ENCODE measurements around the gene HMGN3.

Gene HMGN3

DNA sequence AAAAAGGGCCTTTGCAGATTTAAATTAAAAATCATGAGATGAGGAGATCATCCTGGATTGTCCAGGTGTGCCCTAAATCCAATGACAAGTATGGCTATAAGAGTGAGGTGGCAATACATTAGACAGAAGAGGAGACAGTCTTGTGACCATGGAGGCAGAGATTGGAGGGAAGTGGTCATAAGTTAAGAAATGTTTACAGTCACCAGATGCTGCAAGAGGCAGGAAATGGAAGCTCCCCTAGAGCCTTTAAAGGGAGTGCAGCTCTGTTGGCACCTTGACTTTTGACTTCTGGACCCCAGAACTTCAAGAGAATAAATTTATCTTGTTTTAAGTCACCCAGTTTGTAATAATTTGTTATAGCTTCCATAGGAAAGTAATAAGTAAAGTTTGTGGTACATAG, 61.1 kb downstream of the HMGN3 start:
- DNase-seq: peak; percentile 24

DNA sequence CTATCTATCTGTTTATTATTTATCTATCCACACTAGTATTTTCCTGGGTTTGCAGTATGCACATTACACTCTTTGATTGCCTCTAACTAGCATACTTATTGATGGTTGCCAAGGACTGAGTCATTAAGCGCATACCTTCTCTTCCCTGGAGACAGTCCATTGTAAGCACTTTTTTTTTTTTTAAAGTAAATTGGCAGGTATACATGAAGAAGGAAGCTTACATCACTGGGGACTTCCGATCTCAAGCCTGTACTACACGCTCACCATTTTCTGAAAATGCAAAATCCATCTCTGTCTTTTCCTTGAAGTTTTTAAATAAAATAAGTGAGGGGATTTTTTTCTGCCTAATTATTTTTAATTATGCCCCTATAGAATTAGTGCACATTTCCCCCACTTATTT, 63.5 kb downstream of the HMGN3 start:
- DNase-seq: no peak

DNA sequence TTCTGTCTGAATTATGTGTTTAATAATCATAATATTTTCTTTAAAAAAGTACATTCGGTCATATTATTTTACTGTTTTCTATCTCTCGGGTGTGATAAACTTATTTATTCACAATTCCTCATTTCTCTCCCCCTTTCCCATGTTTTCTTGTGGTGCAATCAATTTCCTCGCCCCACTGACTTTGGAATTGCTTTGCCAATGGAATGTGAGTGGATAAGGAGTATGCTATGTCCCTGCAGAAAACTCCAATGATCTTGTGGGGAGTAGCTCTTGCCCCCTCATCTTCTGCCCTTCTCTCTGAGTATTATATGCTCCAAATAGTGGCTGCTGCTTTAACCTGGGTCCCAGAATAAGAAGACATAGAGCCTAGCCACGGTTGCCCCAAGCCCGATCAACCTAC, 64.1 kb downstream of the HMGN3 start:
- no peak for DNase-seq

DNA sequence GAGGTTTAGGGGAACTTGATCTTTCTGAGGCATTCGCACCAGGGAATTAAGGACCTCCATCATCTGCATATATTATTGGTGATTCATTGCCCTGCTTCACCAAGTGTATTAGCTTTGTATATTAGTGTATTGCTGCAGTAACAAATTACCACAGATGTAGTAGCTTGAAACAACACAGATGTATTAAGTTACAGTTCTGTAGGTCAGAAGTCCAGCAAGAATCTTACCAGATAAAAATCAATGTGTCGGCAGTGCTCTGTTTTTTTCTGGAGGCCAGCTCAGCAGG, 65.8 kb downstream of the HMGN3 start:
- DNase-seq: no peak

DNA sequence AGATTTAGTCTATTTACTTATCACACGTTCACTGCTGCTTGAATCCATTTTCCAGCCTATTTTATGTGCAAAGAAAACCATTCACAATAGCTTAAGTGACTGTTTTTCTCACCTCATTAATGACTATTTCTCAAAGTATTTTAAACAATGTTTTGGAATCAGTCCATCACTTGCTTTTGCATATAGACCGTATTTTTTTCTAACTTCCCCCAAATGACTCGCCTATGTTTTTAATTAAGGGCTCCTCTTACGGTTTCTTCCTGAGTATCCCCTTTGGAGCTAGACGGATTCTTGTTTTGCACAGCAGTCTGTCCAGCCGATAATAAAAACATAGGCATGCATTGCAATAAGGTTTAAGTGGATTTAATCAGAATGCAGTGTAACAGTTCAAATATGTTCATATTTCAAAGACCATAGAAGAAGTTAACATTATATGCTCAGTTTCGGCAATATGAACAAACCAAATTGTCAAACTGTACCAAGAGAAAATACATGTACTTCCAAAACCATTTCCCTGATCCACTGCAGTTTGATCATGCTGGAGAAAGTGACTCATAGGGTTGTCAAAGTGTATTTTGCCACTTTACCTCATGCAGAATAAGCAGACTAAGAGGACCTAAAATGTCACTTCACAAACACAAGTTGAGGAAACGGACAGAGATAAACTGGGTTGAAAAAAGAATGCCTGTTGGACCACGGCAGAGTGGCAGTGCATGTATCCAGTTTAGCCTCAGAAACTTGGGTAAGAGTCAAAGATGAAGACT, 66.4 kb downstream of the HMGN3 start:
- DNase-seq: peak; percentile 18

DNA sequence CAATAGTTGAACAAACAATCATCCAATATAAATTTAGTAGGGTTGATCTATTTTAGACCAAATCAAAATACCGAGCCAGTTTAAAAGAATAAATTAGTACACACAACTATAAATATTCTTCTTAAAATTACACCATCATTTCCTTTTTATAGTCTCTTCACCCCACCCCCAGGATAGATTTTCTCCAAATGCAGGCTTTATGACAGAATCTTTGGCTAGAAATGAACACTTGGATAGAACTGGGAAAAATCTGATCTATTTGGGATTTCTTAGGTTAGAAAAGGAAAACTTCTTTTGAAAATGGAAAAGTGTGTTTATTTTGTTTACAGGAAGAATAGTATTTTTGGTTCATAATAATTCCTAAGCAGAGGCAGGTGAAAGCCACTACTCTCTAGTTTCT, 74.6 kb downstream of the HMGN3 start:
- no peak for DNase-seq

DNA sequence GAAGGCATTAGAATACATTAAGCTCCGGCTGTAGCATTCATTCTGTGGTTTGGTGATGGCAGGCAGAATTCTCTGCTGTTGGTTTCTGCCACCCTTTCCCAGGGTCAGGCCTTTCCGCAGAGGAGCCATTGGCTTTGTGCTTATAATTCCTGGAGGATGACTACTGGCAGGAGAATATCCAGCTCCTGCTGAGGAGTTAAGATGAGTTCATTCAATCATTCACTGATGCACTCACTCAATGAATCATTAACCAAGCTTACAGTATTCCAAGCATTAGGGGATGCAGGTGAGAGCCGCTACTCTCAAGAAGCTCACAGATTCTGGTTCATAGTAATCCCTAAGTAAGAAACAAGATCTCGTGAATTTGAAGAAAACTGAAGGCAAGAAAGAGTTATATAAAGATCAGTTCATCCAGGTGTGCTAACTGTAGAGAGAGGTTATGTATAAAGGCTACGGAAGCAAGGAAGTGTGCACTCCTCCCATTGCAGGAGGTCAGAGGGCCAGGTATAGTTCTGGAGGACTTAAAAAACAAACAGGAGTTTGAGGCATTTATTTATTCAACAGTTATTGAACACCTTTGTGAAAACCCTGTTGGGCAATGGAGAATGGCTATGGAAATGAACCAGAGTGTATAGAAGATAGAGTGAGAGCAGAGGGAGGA, 75.5 kb downstream of the HMGN3 start:
- peak; percentile 3 for DNase-seq

DNA sequence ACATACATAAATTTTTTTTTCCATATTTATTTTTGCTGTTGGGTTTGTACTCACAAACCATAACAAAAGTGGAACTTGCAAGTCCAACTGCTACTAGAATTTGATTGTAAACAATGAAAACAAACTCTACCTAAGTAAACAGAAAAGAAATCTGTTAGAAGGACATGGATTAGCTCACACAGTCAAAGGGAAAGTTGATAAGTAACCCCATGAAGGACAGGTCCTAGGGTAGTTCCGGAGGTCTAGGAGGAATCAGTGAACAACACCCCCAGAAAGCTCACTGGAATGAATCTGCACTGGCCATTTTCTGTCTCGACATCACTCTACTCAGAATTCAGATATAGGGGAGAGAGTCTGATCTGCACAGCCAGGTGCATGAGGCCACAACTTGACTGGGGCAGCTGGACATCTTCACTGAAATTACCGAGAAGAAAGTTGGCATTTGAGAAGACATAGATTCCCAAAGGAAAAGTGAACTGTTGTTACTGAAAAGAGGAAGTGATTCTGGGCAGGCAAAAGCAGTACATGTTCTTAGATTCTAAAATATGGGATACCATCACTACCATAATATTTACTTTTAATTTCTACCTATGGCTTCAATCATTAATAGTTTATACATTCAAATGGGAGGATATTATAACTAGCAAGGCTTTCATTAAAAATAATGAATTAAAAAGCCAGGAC, 76.4 kb downstream of the HMGN3 start:
- DNase-seq: no peak

DNA sequence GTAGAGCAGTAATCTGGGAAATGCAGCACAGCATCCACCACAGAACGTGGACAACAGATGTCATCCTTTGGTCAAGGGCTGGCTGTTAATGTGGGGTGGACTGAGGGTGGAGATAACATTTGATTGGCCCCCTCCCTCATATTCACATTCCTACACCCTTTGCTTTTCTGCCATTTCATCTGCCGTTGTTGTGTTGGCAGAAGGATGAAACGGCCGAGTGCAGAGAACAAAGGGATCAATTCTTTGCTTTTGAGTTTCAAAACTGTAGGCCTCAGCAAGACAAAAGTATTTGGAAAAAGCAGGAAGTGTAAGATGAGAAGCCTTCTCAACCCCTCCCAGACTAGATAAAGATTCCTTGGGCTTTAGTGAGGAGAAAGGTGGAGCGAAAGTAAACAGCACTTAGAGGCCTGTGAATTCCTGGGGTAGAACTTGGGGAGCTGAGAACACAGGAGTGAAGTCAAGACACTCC, 82.2 kb downstream of the HMGN3 start:
- DNase-seq: no peak
